ENCODE measurements around the gene GNAT3.

The GNAT3 gene

GRCh38 chr7:80413383-80413945 is 98.4 kb downstream of the GNAT3 start:
- TF ChIP-seq, protein P1, sequence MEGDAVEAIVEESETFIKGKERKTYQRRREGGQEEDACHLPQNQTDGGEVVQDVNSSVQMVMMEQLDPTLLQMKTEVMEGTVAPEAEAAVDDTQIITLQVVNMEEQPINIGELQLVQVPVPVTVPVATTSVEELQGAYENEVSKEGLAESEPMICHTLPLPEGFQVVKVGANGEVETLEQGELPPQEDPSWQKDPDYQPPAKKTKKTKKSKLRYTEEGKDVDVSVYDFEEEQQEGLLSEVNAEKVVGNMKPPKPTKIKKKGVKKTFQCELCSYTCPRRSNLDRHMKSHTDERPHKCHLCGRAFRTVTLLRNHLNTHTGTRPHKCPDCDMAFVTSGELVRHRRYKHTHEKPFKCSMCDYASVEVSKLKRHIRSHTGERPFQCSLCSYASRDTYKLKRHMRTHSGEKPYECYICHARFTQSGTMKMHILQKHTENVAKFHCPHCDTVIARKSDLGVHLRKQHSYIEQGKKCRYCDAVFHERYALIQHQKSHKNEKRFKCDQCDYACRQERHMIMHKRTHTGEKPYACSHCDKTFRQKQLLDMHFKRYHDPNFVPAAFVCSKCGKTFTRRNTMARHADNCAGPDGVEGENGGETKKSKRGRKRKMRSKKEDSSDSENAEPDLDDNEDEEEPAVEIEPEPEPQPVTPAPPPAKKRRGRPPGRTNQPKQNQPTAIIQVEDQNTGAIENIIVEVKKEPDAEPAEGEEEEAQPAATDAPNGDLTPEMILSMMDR (IDR thresholded peaks at IDR 0.05; ENCODE audit: low read depth, low read length): no peak
- no peak for DNase-seq (ENCODE audit: extremely low read depth, low read depth)

GRCh38 chr7:80412842-80413241 is 99.0 kb downstream of the GNAT3 start:
- TF ChIP-seq, protein P1 (IDR thresholded peaks at IDR 0.05; ENCODE audit: low read depth, low read length): no peak
- no peak for DNase-seq (ENCODE audit: extremely low read depth, low read depth)

DNA sequence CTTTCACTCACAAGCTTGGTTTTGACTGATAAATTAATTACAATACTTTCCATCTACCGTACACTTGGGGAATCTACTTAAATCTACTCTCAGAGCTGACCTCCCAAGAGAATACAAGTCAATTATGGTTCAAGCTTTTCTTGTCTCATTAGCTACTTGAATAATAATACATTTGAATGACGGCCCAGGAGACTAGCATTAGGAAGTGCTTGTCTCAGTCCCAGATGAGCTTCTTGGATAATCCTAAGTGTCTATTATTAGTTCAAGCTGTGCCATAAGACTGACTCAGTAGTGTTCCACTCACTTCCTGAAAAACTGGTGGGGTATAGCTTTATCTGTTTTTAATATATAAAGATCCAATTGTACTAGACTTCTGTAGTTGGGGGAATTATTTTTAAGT is 100.2 kb downstream of the GNAT3 start:
- no peak for DNase-seq (ENCODE audit: extremely low read depth, low read depth)
- TF ChIP-seq, protein P1 (IDR thresholded peaks at IDR 0.05; ENCODE audit: low read depth, low read length): no peak

GRCh38 chr7:80410081-80410480 is 101.8 kb downstream of the GNAT3 start:
- TF ChIP-seq, protein P1 (IDR thresholded peaks at IDR 0.05; ENCODE audit: low read depth, low read length): no peak
- no peak for DNase-seq (ENCODE audit: extremely low read depth, low read depth)
